ENCODE data around the gene PTGDR2. TPM values are rescaled to one million over a fixed set of nuclear protein-coding genes. Genes with fewer than 3 reads are reported as not detected.
"Not testable (repeated sequence)": the region's sequence is repeated elsewhere in the genome, so short reads cannot be mapped to it uniquely, and the experiment has no call there.

Gene PTGDR2
- total RNA-seq, 1 donor from 2014 or later = 0.12 TPM

DNA sequence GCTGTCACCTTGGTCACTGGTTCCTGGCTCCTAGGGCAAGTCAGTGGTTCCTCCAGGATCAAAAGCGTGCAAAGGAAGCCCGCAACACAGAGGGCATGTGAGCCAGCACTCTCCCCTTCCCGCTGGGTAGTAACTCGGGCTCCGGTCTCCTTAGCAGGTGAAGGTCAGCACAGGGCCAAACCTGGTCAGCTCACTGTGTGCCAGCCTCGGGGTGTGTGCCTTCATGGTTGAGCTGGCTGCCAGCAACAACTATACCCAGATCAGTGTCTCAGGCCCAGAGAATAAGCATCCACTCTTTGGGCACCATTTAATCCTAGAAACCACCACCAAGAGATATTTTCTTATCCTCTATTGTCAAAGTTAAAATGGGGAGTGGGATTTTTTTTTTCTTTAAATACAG, 30.0 kb downstream of the PTGDR2 start:
- no peaks in the 10 kb centered on the region for H3K36me3 Mint-ChIP-seq (ENCODE audit: low read depth)
- H3K27me3 Mint-ChIP-seq (ENCODE audit: low read depth) = peaks cover 21% of the 10 kb centered on the region
- H3K4me3 Mint-ChIP-seq (ENCODE audit: unreplicated experiment) = no peak overlapping the region
- TF ChIP-seq CTCF (IDR thresholded peaks at IDR 0.05) = no peak
- H3K4me1 Mint-ChIP-seq (ENCODE audit: low read depth) = peaks cover under 1% of the 10 kb centered on the region
- H3K9me3 Mint-ChIP-seq (ENCODE audit: low read depth) = no peaks in the 10 kb centered on the region
- DNase-seq (ENCODE audit: low spot score) = peak; percentile 77
- no peak overlapping the region for H3K27ac Mint-ChIP-seq (ENCODE audit: unreplicated experiment)

- no peak overlapping the region for H3K27ac Mint-ChIP-seq (ENCODE audit: unreplicated experiment)
- H3K9me3 Mint-ChIP-seq (ENCODE audit: low read depth) = no peaks in the 10 kb centered on the region
- no peak for TF ChIP-seq CTCF (IDR thresholded peaks at IDR 0.05)
- H3K4me3 Mint-ChIP-seq (ENCODE audit: unreplicated experiment) = no peak overlapping the region
- no peaks in the 10 kb centered on the region for H3K36me3 Mint-ChIP-seq (ENCODE audit: low read depth)
- no peak for DNase-seq (ENCODE audit: low spot score)
- H3K4me1 Mint-ChIP-seq (ENCODE audit: low read depth) = no peaks in the 10 kb centered on the region
- H3K27me3 Mint-ChIP-seq (ENCODE audit: low read depth) = peaks cover 21% of the 10 kb centered on the region
These were observed 30.6 kb downstream of the PTGDR2 start for GRCh38 chr11:60825118-60825517.

DNA sequence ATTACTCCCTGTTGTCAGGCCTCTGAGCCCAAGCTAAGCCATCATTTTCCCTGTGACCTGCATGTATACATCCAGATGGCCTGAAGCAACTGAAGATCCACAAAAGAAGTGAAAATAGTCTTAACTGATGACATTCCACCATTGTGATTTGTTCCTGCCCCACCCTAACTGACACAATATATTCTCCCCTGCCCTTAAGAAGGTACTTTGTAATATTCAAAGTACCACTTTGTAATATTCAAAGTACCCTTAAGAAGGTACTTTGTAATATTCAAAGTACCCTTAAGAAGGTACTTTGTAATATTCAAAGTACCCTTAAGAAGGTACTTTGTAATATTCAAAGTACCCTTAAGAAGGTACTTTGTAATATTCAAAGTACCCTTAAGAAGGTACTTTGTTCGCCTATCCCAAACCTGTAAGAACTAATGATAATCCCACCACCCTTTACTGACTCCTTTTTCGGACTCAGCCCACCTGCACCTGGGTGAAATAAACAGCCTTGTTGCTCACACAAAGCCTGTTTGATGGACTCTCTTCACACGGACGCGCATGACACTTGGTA, 31.9 kb downstream of the PTGDR2 start:
- H3K4me1 Mint-ChIP-seq (ENCODE audit: low read depth); DNase-seq (ENCODE audit: low spot score); H3K4me3 Mint-ChIP-seq (ENCODE audit: unreplicated experiment); H3K36me3 Mint-ChIP-seq (ENCODE audit: low read depth); H3K9me3 Mint-ChIP-seq (ENCODE audit: low read depth); H3K27ac Mint-ChIP-seq (ENCODE audit: unreplicated experiment): not testable (repeated sequence)
- peaks cover 20% of the 10 kb centered on the region for H3K27me3 Mint-ChIP-seq (ENCODE audit: low read depth)

DNA sequence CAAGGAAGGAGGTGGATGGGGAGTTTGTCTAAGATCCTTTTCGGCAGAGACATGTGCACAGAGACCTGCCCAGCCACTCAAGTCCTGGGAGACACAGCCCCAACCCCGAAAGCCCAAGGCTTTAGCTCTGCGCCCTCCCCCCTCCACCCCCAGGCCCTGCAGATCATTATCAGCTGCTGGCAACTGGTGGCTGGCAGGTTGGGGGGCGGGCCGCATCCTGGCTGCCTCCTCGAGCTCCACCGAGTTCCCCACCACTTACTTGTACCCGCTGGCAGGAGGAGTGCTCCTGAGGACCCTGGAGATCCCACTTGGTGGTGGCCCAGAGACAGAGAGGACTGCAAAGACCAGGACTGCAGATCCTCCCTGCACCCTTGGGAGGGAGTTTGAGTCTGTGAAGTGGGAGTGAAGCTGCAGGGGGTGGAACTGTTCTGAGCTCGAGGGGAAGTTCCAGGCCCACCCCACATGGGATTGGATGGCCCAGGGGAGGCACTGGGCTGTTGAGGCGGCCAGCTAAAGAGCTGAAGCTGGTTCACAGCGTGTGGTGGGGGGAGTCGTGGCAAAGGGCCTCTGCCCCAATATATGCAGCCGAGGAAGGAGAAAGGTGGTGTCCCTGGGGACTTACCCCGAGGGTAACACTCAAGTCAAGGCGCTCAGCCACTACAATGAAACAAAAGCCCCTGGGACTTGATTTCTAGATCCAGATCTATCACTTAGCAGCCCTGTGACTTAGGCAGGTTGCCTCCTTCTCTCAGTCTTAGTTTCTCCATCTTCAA, 33.7 kb downstream of the PTGDR2 start:
- H3K9me3 Mint-ChIP-seq (ENCODE audit: low read depth) = peaks cover 3% of the 10 kb centered on the region
- no peaks in the 10 kb centered on the region for H3K36me3 Mint-ChIP-seq (ENCODE audit: low read depth)
- no peak for TF ChIP-seq CTCF (IDR thresholded peaks at IDR 0.05)
- H3K4me3 Mint-ChIP-seq (ENCODE audit: unreplicated experiment) = no peak overlapping the region
- H3K4me1 Mint-ChIP-seq (ENCODE audit: low read depth) = no peaks in the 10 kb centered on the region
- DNase-seq (ENCODE audit: low spot score) = no peak
- H3K27ac Mint-ChIP-seq (ENCODE audit: unreplicated experiment) = no peak overlapping the region
- H3K27me3 Mint-ChIP-seq (ENCODE audit: low read depth) = peaks cover 11% of the 10 kb centered on the region

GRCh38 chr11:60818057-60818456, 37.7 kb downstream of the PTGDR2 start:
- Mint-ChIP-seq H3K9me3 (ENCODE audit: low read depth) (peaks cover 7% of the 10 kb centered on the region), H3K27ac (ENCODE audit: unreplicated experiment) (no peak overlapping the region), H3K4me3 (ENCODE audit: unreplicated experiment) (no peak overlapping the region), H3K4me1 (ENCODE audit: low read depth) (no peaks in the 10 kb centered on the region), H3K36me3 (ENCODE audit: low read depth) (no peaks in the 10 kb centered on the region), H3K27me3 (ENCODE audit: low read depth) (peaks cover 18% of the 10 kb centered on the region)
- TF ChIP-seq CTCF (IDR thresholded peaks at IDR 0.05) = no peak
- no peak for DNase-seq (ENCODE audit: low spot score)

Data from chondrocyte (in vitro differentiated cells).